NCI-H1417 (cell line): Measurements from ENCODE around the gene NUP93.

Experiments
- DNase-seq, 3 experiments: peaks; one replicate each; lab custom pipeline; 2025; lab: John Stamatoyannopoulos, UW

The NUP93 gene

DNA sequence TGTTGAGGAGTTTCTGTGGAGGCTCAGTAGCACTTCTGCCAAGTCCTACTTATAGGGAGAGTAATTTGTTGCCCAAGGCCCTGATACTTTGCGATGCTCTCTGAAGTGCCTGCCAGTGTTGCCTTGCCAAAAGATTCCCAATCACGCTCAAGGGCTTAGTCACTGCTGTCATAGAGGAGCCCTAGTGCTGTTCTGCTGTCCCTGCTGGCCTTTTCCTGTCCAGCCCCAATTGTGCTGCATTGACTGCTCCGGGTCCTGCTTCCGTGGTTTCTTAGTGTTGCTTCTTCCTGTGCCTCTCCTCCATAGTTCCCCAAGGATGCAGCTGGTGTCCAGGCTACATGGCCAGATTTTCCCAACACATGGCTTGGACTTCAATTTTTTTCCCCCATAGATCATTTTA, 13.9 kb downstream of the NUP93 start:
- no peak for DNase-seq

DNA sequence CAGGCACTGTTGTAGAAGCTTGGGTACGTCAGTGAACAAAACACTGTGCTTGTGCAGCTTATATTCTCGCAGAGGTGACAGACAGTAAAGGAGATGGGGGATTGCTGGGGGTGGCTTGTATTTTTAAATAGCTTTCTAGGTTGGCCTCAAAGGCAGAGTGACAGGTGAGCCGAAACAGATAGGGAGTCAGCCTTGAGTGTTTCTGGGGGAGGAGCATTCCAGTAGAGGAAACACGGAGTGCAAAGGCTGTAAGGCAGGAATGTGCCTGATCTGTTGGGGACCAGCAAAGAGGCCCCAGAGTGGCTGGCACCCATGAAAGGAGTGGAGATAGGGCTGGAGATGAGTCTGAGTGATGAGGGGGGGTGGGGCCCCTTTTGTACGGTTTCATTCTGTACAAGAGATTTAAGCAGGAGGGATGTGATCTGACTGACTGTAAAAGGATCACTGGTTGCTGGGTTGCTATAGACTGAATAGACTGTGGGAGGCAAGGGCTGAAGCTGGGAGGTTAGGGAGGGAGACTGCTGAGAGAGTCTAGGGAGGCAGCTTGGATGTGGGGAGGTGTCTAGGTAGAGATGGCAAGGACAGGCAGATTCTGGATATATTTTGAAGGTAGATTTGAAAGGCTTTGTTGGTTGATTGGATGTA, 15.2 kb downstream of the NUP93 start:
- DNase-seq = no peak

DNA sequence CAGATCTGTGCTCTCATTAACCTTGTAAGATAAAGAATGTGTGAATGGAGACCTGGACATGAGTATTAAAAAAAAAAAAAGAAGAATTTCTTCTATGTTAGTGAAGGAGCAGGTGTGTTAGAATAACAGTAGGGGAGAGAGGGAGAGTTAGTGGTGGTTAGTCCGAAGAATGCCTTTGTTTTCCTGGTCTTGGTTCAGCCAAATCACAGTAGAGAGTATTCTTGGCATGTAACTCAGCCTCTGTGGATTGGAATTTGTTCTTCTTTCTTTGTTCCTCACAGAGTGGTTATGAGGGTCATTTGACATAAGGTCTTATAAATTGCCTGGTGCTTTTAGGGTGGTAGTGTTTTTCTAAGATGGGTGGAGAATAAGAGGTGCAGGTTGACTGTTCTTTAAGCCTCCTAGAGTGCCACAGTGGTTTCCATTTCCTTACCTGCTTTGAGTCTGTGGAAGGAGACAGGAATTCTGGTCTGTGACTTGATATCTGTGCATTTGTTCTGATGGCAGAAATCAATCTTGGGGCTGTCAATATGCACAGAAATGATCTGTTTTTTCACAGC, 17.6 kb downstream of the NUP93 start:
- DNase-seq = no peak

DNA sequence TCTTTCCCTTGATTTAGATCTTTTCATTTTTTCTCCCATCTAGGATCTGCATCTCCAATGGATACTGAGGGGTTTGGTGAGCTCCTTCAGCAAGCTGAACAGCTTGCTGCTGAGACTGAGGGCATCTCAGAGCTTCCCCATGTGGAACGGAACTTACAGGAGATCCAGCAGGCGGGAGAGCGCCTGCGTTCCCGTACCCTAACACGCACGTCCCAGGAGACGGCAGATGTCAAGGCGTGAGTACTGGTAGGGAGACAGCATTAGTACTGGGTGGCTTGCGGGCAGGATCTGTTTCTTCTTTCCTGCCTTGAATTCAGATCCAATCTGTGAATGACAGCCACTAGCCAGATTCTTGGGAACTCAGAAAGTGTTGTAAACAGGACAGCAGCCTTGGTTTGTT, 18.3 kb downstream of the NUP93 start:
- DNase-seq = no peak

DNA sequence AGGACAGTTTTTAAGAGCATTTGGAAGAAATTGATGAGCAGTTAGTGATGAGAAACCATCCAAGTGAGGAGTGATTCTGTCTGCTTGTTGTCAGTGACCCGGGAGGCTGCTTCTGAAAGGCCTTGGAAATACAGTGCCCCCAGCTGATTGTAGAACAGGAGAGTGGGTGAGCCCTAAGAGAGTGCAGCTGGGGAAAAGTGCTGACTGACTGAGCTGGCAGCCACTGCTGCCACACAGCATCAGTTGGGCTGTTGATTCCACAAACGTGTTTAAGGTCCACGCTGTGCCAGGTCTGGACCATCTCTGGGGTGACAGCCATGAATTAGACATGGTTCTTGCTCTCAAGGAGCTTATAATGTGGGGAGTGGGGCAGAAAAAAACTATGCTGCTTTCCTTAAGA, 18.9 kb downstream of the NUP93 start:
- DNase-seq = no peak

DNA sequence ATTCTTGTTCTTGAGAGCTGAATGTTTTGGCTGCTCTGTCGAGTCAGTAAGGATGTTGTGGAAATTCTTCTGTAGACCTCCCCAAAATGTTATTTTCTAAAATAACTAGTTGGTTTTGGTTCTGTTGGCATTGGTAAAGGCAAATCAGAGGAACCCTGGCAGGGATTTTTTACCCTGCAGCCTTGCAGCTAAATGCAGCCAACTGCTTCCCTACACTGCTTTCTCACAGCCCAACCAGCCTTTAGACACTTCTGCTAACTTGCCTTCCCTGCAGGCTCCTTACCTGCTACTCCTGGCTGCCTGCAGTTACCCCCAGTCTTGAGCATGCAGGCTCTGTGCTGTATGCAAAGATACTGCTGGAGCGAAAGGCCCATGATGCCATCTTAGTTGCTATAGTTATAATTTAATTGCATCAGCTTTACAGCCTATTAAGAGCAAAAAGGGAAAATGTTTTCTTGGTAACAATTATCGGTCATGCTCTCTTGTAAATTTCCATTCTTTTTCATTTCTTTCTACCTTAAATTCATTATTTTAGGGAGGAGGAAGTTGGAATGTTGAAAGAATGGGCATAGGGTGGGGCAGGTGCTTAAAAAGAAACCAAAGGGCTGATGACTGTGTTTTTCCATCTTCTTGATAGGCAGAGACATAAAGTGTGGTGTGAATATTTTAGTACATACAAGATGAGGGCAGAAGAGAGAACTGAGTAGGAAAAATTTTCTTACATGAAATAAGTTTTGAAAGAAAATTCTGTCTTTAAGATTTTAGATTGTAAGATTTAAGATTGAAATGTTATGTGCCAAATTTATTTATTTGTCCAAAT, 20.0 kb downstream of the NUP93 start:
- DNase-seq = no peak

DNA sequence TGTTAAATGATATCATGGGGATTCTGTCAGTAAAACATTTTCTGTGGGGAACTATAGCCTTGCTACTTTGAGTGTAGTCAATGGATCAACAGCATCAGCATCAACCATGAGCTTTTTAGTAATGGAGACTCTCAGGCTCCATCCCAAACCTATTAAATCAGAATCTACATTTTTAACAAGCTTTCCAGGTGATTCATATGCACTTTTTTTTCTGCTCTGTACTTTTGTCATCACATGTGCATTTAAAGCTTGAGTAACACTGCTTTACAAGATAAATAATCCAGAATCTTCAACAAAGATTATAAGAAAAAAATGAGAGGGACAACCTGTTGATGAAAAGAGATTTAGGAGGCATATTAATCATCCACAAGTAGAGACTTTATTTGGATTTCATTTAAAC, 23.5 kb downstream of the NUP93 start:
- no peak for DNase-seq

DNA sequence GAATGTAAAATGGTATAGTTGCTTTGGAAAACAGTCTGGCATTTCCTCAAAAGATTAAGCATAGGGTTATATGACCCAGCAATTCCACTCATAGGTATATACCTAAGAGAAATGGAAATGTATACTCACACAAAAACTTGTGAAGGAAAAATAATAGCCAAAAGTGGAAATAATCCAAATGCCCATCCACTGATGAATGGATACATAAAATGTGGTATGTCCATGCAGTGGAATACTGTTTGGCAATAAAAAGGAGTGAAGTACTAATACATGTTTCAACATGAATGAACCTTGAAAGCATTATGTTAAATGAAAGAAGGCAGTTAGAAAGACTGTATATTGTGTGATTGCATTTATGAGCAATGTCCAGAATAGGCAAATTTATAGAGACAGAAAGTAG, 25.1 kb downstream of the NUP93 start:
- DNase-seq = no peak

DNA sequence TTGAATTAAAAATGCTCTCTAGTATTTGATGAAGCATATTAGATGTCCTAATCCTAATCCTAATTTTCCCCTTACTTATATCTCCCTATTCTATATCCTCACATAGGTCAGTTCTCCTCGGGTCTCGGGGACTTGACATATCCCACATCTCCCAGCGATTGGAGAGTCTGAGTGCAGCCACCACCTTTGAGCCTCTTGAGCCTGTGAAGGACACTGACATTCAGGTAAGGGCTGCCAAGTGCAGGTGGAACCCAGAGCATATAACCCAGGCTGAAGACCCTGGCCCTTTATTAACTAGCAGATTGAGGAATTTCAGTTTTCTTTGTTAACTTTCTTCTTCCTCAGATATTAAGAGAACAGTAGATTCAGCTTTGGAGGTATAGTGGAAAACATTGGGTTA, 28.5 kb downstream of the NUP93 start:
- no peak for DNase-seq

DNA sequence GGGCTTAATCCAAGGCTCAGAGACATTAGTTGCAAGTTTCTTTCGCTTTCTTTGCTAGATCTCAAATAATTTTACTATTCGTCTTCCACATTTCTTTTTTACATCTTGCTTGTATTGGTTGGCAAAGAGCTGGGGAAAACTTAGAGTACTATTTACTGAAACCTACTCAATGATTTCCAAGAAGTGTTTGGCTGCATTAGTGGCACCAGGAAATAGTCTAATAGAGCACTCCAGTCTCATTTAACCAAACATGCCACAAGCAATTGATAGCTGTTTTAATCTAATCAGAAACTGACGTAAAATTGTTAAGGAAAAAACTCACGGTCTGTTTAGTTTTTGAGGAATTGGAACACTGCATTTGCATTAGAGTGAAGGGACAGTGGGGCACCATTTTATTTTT, 29.0 kb downstream of the NUP93 start:
- no peak for DNase-seq

DNA sequence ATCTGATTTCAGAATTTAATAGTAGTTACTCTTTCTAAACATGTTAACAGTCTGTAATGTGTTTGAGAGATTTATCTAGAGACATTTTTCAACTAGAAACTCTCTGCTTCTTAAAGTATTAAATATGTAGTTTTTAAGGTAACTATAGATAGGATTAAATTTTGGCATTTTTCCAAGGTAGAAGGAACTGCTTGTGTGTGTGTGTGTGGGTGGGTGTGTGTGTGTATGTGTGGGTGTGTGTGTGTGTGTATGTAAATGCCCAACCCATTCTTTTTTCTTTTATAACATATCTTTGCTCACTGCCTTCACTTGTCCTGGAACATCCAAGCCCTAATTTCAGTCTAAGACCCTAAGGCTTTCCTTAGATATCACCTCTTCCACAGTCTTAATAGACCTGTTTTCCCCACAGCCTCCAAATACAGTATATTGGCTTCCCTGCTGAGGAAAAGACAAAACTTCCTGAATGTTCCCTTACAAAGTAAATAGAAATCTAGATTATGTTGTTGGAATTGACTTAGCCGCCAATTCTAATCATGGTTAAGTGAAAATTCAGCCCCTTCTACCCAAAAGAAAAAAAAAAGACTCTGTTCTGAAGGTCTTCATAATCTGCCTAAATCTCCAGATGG, 33.5 kb downstream of the NUP93 start:
- no peak for DNase-seq

DNA sequence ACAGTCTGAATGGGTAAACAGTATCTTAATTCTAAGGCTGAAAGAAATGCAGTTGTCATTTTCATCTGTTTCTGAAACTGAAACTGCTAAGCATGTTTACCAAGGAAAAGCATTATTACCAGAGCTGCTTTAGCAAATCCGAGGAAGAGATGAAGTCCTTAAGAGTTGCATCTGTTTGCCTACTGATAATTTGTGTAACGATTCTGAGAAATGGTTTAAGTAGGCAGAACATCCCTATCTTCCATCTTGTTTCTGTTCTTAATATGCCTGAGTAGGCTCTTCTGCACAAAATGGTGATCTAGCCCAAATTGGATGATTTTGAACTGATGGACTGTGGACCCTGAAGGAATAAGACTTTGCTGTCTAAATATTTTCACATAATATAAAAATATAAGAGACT, 34.9 kb downstream of the NUP93 start:
- DNase-seq = no peak

DNA sequence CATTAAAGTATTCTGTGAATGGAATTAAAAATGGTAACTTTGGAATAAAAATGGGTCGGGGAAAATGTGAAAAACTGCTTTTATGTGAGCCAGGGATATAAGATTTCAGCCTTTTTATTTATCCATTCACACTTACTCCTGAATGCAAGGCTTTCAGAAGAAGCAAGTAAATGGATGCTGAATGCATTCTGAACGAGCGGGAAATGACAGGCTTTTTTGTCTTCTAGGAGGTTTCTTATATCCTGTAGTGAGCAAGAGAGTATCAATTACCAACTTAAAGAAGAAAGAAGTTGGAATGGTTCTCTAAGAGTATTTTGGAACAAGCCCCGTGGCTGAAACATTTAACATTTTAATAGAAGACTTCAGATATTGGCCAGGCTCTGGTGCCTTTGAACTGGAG, 36.0 kb downstream of the NUP93 start:
- DNase-seq = peak in 1 of 3 experiments; percentile 5

DNA sequence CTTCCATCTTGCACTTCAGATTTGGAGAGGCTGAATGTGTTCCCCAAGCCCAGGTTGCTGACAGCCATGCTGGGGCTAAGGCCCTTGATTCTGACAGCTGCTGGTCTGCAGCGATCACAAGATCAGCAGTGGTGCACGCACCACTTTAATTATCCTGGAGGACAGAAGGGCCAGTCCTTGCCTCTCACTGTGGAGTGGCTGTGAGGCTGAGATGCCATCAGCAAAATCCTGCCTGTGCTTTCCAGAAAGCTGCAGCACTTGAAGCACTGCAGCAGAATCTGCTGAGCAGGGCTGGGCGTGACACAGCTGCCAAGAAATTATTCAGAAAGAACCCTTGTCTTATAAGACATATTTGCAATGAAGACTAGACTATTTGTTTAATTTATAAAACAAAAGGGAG, 37.1 kb downstream of the NUP93 start:
- DNase-seq = peak in 1 of 3 experiments; percentile 8

DNA sequence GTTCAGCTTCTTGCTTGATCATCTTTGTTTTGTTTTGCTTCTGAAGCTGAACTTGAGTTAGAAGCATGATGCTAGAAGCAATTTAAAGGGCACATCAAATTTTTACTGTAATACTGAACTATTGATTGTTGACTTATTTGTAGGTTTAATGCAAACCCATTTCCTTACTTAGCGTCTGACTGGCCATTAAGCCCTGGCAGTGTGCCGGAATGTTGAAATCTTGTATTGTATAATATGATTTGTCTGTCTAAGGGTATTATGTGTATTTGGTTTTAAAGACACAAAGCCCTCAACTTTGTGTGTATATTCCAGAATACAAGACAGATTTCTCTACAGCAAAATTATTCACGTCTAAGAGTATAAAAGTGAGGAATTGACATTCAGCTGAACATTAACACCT, 39.7 kb downstream of the NUP93 start:
- DNase-seq = no peak

DNA sequence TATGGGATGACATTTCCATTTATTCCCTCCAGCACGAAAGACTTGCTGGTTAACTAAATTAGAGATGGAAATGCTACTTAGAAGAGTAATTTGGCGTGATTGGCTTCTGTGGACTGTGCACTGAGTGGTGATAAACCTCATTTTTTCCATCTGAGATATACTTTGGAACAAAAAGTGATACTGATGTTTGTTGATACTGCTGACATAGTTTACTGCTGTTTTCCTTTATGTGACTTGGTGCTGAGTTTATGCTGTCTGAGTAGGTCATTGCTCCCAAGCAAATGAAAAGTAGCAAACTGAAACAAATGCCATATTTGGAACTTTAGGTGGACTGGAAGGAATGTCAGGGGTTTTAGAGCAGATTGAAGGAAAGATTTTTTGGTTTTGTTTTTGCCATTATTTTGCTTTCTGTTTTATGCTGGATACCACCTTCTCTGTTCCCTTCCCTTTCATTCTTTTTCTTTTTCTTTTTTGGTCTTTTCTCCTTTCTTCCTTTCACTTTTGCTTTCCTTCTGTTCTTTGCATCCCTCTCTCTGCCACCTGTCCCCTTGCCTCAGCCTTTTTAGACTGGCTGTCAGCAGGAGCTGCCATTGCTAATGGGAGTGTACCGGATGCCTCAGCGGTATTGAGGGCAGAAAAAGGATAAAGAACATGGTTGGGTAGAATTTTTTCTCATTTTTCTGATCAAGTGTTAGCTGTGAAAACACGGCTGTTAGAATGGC, 41.8 kb downstream of the NUP93 start:
- no peak for DNase-seq

DNA sequence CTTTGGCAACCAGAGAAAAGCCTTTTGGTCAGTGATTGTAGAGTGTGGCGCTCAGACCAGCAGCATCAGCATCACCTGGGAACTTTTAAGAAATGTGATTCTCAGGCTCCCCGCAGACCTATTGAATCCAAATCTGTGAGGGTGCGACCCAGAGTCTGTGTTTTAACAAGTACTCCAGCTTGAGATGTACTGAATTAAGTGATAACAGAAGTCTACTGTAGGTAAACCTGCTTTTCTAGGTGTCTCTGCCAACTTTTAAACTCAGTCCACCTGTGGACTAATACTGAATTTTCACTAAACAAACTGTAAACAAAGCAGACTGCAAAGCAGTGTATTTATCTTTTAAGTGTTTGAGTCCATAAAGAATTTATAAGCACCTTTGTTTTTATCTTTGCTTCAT, 43.6 kb downstream of the NUP93 start:
- no peak for DNase-seq

DNA sequence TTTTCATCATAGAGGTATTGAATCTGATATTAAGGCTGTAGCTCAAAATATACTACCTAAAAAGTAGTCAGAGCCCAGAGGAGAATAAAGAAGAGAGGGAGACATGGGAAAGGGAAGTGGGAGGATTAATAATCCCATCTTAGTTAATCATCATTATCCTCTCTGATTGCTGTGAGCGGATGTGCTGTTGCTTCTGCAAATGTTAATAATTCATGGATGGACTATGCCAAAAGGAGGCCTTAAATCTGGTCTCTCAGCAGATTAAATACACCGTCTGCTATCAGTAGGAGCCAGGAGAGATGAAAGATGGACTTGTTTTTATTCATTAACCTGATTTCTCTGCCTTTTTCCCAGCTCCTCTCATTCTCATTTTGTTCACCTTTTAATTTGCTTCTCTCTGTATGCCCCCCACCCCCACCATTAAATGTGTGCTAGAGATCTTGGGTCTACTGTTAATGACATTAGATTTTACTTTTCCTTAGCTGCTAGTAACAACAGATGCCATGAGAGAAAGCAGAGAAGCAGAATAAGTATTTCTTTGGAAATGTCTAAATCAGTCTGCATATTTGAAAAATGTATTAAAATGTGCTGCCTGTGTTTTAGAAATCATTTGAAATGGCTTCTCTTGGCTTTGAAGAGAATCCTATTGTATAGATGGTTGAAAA, 44.2 kb downstream of the NUP93 start:
- DNase-seq = no peak

DNA sequence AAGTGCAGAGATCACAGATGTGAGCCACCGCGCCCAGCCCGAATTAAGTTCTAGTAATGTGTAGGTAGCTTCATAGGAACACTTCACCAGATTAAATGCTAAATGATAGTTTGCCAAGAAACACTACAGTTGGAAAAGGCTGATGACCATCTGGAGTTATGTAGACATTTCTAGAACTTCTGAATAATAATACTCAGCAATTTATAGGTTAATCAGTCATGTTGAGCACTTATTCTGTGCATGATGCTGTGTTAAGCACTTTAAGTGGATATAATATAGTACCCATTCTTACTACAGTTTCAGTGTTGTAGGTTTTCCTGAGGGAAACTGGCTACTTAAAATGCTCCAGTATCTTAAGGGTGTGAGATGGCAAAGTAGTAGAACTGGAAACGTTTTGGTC, 45.2 kb downstream of the NUP93 start:
- no peak for DNase-seq

DNA sequence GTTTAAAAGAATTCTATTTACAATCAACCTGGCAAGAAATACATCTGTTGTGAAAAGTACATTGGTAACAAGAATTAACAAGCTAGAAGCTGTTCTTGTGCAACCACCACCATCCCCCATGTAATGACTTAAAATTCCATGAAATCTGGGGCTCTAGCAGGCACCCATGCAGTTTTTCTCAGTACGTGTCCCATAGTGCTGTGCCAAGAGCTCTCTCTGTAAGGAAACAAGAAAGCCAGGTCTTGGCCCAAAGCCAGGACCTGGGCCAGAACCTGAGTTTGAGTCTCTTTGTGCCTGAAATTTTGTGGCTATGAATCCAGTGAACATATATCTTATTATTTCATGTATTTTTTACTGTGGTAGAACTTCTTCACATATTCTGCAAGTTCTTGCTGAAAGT, 46.6 kb downstream of the NUP93 start:
- no peak for DNase-seq

DNA sequence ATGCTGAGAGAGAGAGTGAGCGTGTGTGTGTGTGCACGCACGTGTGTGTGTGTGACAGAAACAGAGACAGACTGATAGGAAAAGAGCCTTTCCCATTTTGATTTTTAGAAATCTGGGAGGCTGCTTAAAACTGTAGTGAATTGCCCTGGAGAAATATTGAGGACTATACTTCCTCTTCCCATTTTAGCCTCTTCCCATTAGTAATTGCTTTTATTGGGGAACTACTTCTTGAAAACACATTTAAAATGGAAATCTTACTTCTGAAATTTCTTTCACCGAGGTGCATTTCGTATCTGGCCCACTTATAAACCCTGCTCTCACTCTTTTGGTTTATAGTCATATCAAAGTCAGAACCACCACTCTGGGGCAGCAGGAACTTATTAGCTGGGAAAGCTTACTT, 47.1 kb downstream of the NUP93 start:
- no peak for DNase-seq

DNA sequence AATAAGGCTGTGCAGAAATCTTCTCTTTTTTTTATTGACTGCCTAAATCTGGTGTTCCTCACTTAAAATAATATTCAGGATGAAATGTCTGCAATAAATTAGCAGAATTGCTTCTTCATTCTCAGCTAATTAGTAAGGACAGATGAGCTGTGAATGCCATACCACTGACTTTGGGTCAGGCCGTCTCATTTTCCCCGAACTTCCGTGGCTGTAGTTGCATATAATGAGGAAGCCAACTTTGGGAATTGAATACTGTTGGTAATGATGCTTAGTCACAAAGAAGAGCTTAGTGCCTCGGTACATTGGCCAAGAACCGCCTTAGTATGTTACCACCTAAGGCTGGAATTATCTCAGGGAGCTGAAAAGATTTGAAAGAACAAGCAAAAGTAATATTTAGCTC, 47.6 kb downstream of the NUP93 start:
- DNase-seq = no peak
